HEK293 (cell line): ENCODE data around the gene NOC2L.

Experiments
- CTCF ChIA-PET: fragments of 350-600 bp; formaldehyde crosslinking; extraction: SDS; loops from one replicate; lab custom pipeline; 2021; ENCODE audit warnings: antibody characterized with exemption; lab: Yijun Ruan, JAX
- POLR2A ChIA-PET: fragments of 300-600 bp; formaldehyde crosslinking; extraction: SDS; loops from one replicate; lab custom pipeline; 2020; ENCODE audit warnings: antibody characterized with exemption, inconsistent platforms; lab: Yijun Ruan, JAX
- H3K27ac ChIP-seq: fragments of 200-500 bp; sonication (Bioruptor generic); 2 replicates; pipeline ENCODE4 v1.5.1; 2014; ENCODE audit warnings: low read depth, low read length, control low read depth, inconsistent platforms; ENCODE audit errors: extremely low read depth
- H3K36me3 ChIP-seq, 2 experiments: fragments of 200-500 bp in 1 of 2; sonication (Bioruptor generic) in 1 of 2; 1 replicate in 1 of 2; 2 replicates in 1 of 2; pipeline ENCODE4 v1.5.1; 2014 to 2017; ENCODE audit warnings: inconsistent platforms in 2 of 2, low read length in 2 of 2; ENCODE audit not compliant: control insufficient read depth in 2 of 2, insufficient read depth in 1 of 2
- H3K4me1 ChIP-seq: fragments of 200-500 bp; sonication (Bioruptor generic); 2 replicates; pipeline ENCODE4 v1.5.1; 2014; ENCODE audit warnings: mild to moderate bottlenecking, low read length, inconsistent platforms; ENCODE audit not compliant: control insufficient read depth, insufficient read depth
- H3K4me3 ChIP-seq: 2 replicates; pipeline ENCODE4 v1.5.1; 2011; ENCODE audit warnings: low read depth, mild to moderate bottlenecking, control low read depth, low read length, moderate library complexity
- H3K9me3 ChIP-seq: fragments of 200-500 bp; sonication (Bioruptor generic); 2 replicates; pipeline ENCODE4 v1.5.1; 2014; ENCODE audit warnings: low read depth, low read length, inconsistent platforms; ENCODE audit not compliant: control insufficient read depth, insufficient read depth
- AEBP2 ChIP-seq: fragments of 450-650 bp; formaldehyde crosslinking; IDR thresholded peaks from 2 replicates; pipeline ENCODE4 v1.5.1; 2016; ENCODE audit warnings: missing biosample characterization, missing genetic modification characterization, borderline replicate concordance
- GLI2 ChIP-seq: fragments of 450-650 bp; formaldehyde crosslinking; IDR thresholded peaks from 2 replicates; pipeline ENCODE4; 2017; ENCODE audit warnings: missing biosample characterization, missing genetic modification characterization, low read depth, borderline replicate concordance
- HOXD13 ChIP-seq: sonication (generic); formaldehyde crosslinking; IDR thresholded peaks from 2 replicates; pipeline ENCODE4 v1.8.0; 2022; ENCODE audit warnings: missing genetic modification reagents, borderline replicate concordance
- KLF1 ChIP-seq: fragments of 450-650 bp; formaldehyde crosslinking; IDR thresholded peaks from 2 replicates; pipeline ENCODE4 v1.5.1; 2016; ENCODE audit warnings: missing biosample characterization, missing genetic modification characterization
- KLF10 ChIP-seq: fragments of 450-650 bp; IDR thresholded peaks from 2 replicates; pipeline ENCODE4 v1.5.1; 2018; ENCODE audit warnings: missing biosample characterization, mild to moderate bottlenecking, missing genetic modification characterization
- ZNF140 ChIP-seq: fragments of 450-650 bp; formaldehyde crosslinking; IDR thresholded peaks from 2 replicates; pipeline ENCODE4 v1.5.1; 2016; ENCODE audit warnings: missing biosample characterization, missing genetic modification characterization
- ZNF148 ChIP-seq: fragments of 450-650 bp; formaldehyde crosslinking; IDR thresholded peaks from 2 replicates; pipeline ENCODE4 v1.5.0; 2017; ENCODE audit warnings: missing biosample characterization, missing genetic modification characterization, borderline replicate concordance
- ZNF174 ChIP-seq: fragments of 450-650 bp; formaldehyde crosslinking; IDR thresholded peaks from 2 replicates; pipeline ENCODE4 v1.5.0; 2017; ENCODE audit warnings: missing biosample characterization, mild to moderate bottlenecking, missing genetic modification characterization
- ZNF175 ChIP-seq: fragments of 450-650 bp; formaldehyde crosslinking; IDR thresholded peaks from 2 replicates; pipeline ENCODE4 v1.5.1; 2016; ENCODE audit warnings: missing biosample characterization, missing genetic modification characterization
- ZNF18 ChIP-seq: fragments of 450-650 bp; formaldehyde crosslinking; IDR thresholded peaks from 2 replicates; pipeline ENCODE4 v1.5.1; 2016; ENCODE audit warnings: missing biosample characterization, missing genetic modification characterization
- ZNF223 ChIP-seq: fragments of 450-650 bp; formaldehyde crosslinking; IDR thresholded peaks from 2 replicates; pipeline ENCODE4 v1.5.1; 2016; ENCODE audit warnings: missing biosample characterization, missing genetic modification characterization
- ZNF292 ChIP-seq: fragments of 450-650 bp; formaldehyde crosslinking; IDR thresholded peaks from 2 replicates; pipeline ENCODE4 v1.5.1; 2016; ENCODE audit warnings: low read depth, missing biosample characterization, missing genetic modification characterization, borderline replicate concordance
- ZNF335 ChIP-seq: fragments of 450-650 bp; formaldehyde crosslinking; conservative IDR thresholded peaks from 2 replicates; pipeline ENCODE4 v1.5.1; 2016; ENCODE audit warnings: missing biosample characterization, missing genetic modification characterization
- ZNF394 ChIP-seq: fragments of 450-650 bp; formaldehyde crosslinking; IDR thresholded peaks from 2 replicates; pipeline ENCODE4 v1.5.1; 2016; ENCODE audit warnings: missing biosample characterization, missing genetic modification characterization, mild to moderate bottlenecking, moderate library complexity, borderline replicate concordance
- ZNF488 ChIP-seq: fragments of 450-650 bp; formaldehyde crosslinking; IDR thresholded peaks from 2 replicates; pipeline ENCODE4 v1.5.1; 2016; ENCODE audit warnings: missing biosample characterization, missing genetic modification characterization
- ZNF514 ChIP-seq: fragments of 450-650 bp; formaldehyde crosslinking; IDR thresholded peaks from 2 replicates; pipeline ENCODE4 v1.5.1; 2016; ENCODE audit warnings: missing biosample characterization, missing genetic modification characterization
- ZNF645 ChIP-seq: fragments of 450-650 bp; formaldehyde crosslinking; IDR thresholded peaks from 2 replicates; pipeline ENCODE4; 2016; ENCODE audit warnings: missing biosample characterization, missing genetic modification characterization
- ZNF707 ChIP-seq: fragments of 450-650 bp; formaldehyde crosslinking; IDR thresholded peaks from 2 replicates; pipeline ENCODE4 v1.5.1; 2016; ENCODE audit warnings: missing biosample characterization, missing genetic modification characterization
- ZNF837 ChIP-seq: fragments of 450-650 bp; formaldehyde crosslinking; IDR thresholded peaks from 2 replicates; pipeline ENCODE4 v1.5.1; 2016; ENCODE audit warnings: missing biosample characterization, missing genetic modification characterization

Gene NOC2L

GRCh38 chr1:955474-955873 is 3.6 kb downstream of the NOC2L start:
- no peak overlapping the region for H3K27ac ChIP-seq
- H3K9me3 ChIP-seq: no peaks in the 10 kb centered on the region
- H3K36me3 ChIP-seq: peaks cover 11 to 73% of the 10 kb centered on the region in 2 experiments; a peak in 2 of 3 replicates
- H3K4me1 ChIP-seq: no peaks in the 10 kb centered on the region
- no peak overlapping the region for H3K4me3 ChIP-seq
- no peak for TF ChIP-seq ZNF148 (tag by site-specific recombination)
- POLR2A ChIA-PET: interaction anchor here (0.8 kb wide), 1 partner anchor 31 kb away, joined by 3 read pairs; no protein-coding TSS in a partner anchor
- CTCF ChIA-PET: no interaction called here

GRCh38 chr1:954927-955326 is 4.1 kb downstream of the NOC2L start:
- TF ChIP-seq KLF10: no peak
- TF ChIP-seq ZNF837 (tag by site-specific recombination): no peak
- TF ChIP-seq HOXD13: no peak
- TF ChIP-seq KLF1: no peak
- TF ChIP-seq ZNF707: no peak
- no peak for TF ChIP-seq ZNF292 (tag by site-specific recombination)
- TF ChIP-seq AEBP2 (tag by site-specific recombination): no peak
- TF ChIP-seq ZNF174 (tag by site-specific recombination): no peak
- no peak for TF ChIP-seq ZNF488
- no peak for TF ChIP-seq GLI2 (tag by site-specific recombination)
- TF ChIP-seq ZNF514 (tag by site-specific recombination): no peak
- no peak for TF ChIP-seq ZNF18 (tag by site-specific recombination)
- no peak for TF ChIP-seq ZNF175 (tag by site-specific recombination)
- TF ChIP-seq ZNF645 (tag by site-specific recombination): no peak
- no peak for TF ChIP-seq ZNF394 (tag by site-specific recombination)
- TF ChIP-seq ZNF140 (tag by site-specific recombination): no peak
- no peak for TF ChIP-seq ZNF335
- TF ChIP-seq ZNF223 (tag by site-specific recombination): no peak
- TF ChIP-seq, all 188 proteins: peak for 0
- H3K36me3 ChIP-seq: peaks cover 12 to 78% of the 10 kb centered on the region in 2 experiments; a peak in 2 of 3 replicates

More at GRCh38 chr1:954927-955326, 4.1 kb downstream of the NOC2L start:
- ChIA-PET CTCF (interaction anchor here (1.1 kb wide), 1 partner anchor 85 kb away, joined by 6 read pairs; no protein-coding TSS in a partner anchor), POLR2A (interaction anchor here (1.3 kb wide), 1 partner anchor 11 kb away, joined by 4 read pairs; no protein-coding TSS in a partner anchor)
- H3K27ac ChIP-seq: no peak overlapping the region
- no peaks in the 10 kb centered on the region for H3K4me1 ChIP-seq
- no peaks in the 10 kb centered on the region for H3K9me3 ChIP-seq
- no peak overlapping the region for H3K4me3 ChIP-seq
